Measurements from ENCODE around the gene DLGAP1. TPM values are rescaled to one million over a fixed set of nuclear protein-coding genes. Genes with fewer than 3 reads are reported as not detected.

The DLGAP1 gene
- total RNA-seq, 4 donors from 2014 or later = 0.13 to 6.2 (median 0.53) TPM

- Histone ChIP-seq H3K9me3 (no peaks in the 10 kb centered on the region), H3K27ac (no peak overlapping the region), H3K36me3 (no peaks in the 10 kb centered on the region), H3K4me1 (no peaks in the 10 kb centered on the region), H3K27me3 (no peaks in the 10 kb centered on the region), H3K4me3 (no peak overlapping the region)
- in situ Hi-C loops (cut with MboI; ENCODE audit: low sequenced_read_pairs in 4 of 4) (no loop called here), intact Hi-C loops (cut with DNase I; ENCODE audit: low total_unique reads) (no loop called here)
- TF ChIP-seq CTCF (IDR thresholded peaks at IDR 0.05 in 4 of 5, conservative IDR thresholded peaks at IDR 0.05 in 1 of 5) (no peak), POLR2A (IDR thresholded peaks at IDR 0.05) (no peak)
- DNase-seq (no peak), ATAC-seq (no peak)
These were observed 738.9 kb downstream of the DLGAP1 start for GRCh38 chr18:3716116-3716660.

- intact Hi-C loops (cut with DNase I; ENCODE audit: low total_unique reads) = no loop called here
- DNase-seq (no peak), ATAC-seq (no peak)
- Histone ChIP-seq H3K27me3 (no peaks in the 10 kb centered on the region), H3K9me3 (no peaks in the 10 kb centered on the region), H3K27ac (no peak overlapping the region), H3K36me3 (no peaks in the 10 kb centered on the region), H3K4me1 (no peaks in the 10 kb centered on the region), H3K4me3 (no peak overlapping the region)
- TF ChIP-seq CTCF (IDR thresholded peaks at IDR 0.05 in 4 of 5, conservative IDR thresholded peaks at IDR 0.05 in 1 of 5) = no peak
- no peak for TF ChIP-seq POLR2A (IDR thresholded peaks at IDR 0.05)
- in situ Hi-C loops (cut with MboI; ENCODE audit: low sequenced_read_pairs in 4 of 4) = no loop called here
These were observed 739.7 kb downstream of the DLGAP1 start for GRCh38 chr18:3715231-3716080.

- TF ChIP-seq POLR2A (IDR thresholded peaks at IDR 0.05) (no peak), CTCF (IDR thresholded peaks at IDR 0.05 in 4 of 5, conservative IDR thresholded peaks at IDR 0.05 in 1 of 5) (no peak)
- no peaks in the 10 kb centered on the region for H3K36me3 ChIP-seq
- no peaks in the 10 kb centered on the region for H3K4me1 ChIP-seq
- ATAC-seq (no peak), DNase-seq (no peak)
- intact Hi-C loops (cut with DNase I; ENCODE audit: low total_unique reads) = no loop called here
- H3K27ac ChIP-seq = no peak overlapping the region
- no peaks in the 10 kb centered on the region for H3K27me3 ChIP-seq
- no peaks in the 10 kb centered on the region for H3K9me3 ChIP-seq
- no peak overlapping the region for H3K4me3 ChIP-seq
- in situ Hi-C loops (cut with MboI; ENCODE audit: low sequenced_read_pairs in 4 of 4) = no loop called here
These were observed 741.4 kb downstream of the DLGAP1 start for GRCh38 chr18:3713708-3714107.

- Histone ChIP-seq H3K27me3 (no peaks in the 10 kb centered on the region), H3K4me1 (no peaks in the 10 kb centered on the region), H3K27ac (no peak overlapping the region), H3K4me3 (no peak overlapping the region), H3K36me3 (no peaks in the 10 kb centered on the region), H3K9me3 (no peaks in the 10 kb centered on the region)
- in situ Hi-C loops (cut with MboI; ENCODE audit: low sequenced_read_pairs in 4 of 4) = no loop called here
- TF ChIP-seq CTCF (IDR thresholded peaks at IDR 0.05 in 4 of 5, conservative IDR thresholded peaks at IDR 0.05 in 1 of 5) (no peak), POLR2A (IDR thresholded peaks at IDR 0.05) (no peak)
- intact Hi-C loops (cut with DNase I; ENCODE audit: low total_unique reads) = no loop called here
- no peak for ATAC-seq
- no peak for DNase-seq
These were observed 741.9 kb downstream of the DLGAP1 start for GRCh38 chr18:3713166-3713565.
